ENCODE results near the gene MATK. TPM values are rescaled to one million over a fixed set of nuclear protein-coding genes. Genes with fewer than 3 reads are reported as not detected.

MATK gene
- total and polyA plus RNA-seq, 4 donors: 0.78 to 7.0 (median 1.8) TPM

DNA sequence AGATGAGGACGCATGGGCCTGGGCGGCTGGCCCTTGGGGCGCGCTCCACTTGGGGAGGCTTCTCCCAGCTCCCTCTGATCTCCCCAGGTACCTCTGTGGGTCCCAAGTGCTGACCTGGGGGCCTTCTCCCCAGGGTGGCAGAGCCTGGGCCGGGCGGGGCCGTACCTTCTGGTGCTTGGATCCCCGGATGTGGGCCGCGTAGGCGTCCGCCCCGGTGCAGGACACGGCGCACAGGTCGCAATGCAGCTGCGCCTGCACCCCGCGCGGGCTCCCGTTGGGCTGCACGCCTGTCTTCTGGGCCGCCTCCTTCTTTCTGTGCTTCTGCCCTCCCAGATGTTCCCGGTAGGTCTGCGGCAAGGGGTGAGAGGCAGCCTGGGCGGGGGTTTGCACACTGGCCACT lies 41.1 kb upstream of the MATK start:
- no peaks in the 10 kb centered on the region for H3K27me3 ChIP-seq (ENCODE audit: control insufficient read depth in 4 of 4, insufficient read depth in 4 of 4, low read length in 3 of 4)
- H3K4me3 ChIP-seq (ENCODE audit: low read depth in 1 of 3, low read length in 3 of 3): no peak overlapping the region
- H3K9me3 ChIP-seq (ENCODE audit: control insufficient read depth in 4 of 4, low read length in 3 of 4): no peaks in the 10 kb centered on the region
- H3K9ac ChIP-seq (ENCODE audit: low read depth in 1 of 2, low read length in 2 of 2): no peak overlapping the region
- TF ChIP-seq JUND (IDR thresholded peaks at IDR 0.05) (no peak), HNF4G (IDR thresholded peaks at IDR 0.05) (no peak), GABPA (IDR thresholded peaks at IDR 0.05 in 1 of 2, conservative IDR thresholded peaks at IDR 0.05 in 1 of 2) (no peak), RXRA (IDR thresholded peaks at IDR 0.05) (no peak), FOXA1 (IDR thresholded peaks at IDR 0.05) (no peak), YY1 (IDR thresholded peaks at IDR 0.05) (no peak)
- TF ChIP-seq, protein P1, sequence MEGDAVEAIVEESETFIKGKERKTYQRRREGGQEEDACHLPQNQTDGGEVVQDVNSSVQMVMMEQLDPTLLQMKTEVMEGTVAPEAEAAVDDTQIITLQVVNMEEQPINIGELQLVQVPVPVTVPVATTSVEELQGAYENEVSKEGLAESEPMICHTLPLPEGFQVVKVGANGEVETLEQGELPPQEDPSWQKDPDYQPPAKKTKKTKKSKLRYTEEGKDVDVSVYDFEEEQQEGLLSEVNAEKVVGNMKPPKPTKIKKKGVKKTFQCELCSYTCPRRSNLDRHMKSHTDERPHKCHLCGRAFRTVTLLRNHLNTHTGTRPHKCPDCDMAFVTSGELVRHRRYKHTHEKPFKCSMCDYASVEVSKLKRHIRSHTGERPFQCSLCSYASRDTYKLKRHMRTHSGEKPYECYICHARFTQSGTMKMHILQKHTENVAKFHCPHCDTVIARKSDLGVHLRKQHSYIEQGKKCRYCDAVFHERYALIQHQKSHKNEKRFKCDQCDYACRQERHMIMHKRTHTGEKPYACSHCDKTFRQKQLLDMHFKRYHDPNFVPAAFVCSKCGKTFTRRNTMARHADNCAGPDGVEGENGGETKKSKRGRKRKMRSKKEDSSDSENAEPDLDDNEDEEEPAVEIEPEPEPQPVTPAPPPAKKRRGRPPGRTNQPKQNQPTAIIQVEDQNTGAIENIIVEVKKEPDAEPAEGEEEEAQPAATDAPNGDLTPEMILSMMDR (IDR thresholded peaks at IDR 0.05; ENCODE audit: low read depth, low read length, missing input control): no peak
- H3K4me1 ChIP-seq (ENCODE audit: control insufficient read depth in 4 of 4, insufficient read depth in 4 of 4, low read length in 3 of 4): no peaks in the 10 kb centered on the region
- H3K36me3 ChIP-seq (ENCODE audit: control insufficient read depth in 4 of 4, insufficient read depth in 3 of 4, low read depth in 1 of 4, low read length in 3 of 4): no peaks in the 10 kb centered on the region
- DNase-seq (ENCODE audit: low spot score): no peak
- WGBS: 96% methylated on average over 26 of the region's 26 CpGs
- no peak overlapping the region for H3K27ac ChIP-seq (ENCODE audit: low read depth in 1 of 2, low read length in 2 of 2)

GRCh38 chr19:3826163-3826562 lies 40.0 kb upstream of the MATK start:
- H3K9me3 ChIP-seq (ENCODE audit: control insufficient read depth in 4 of 4, low read length in 3 of 4): no peaks in the 10 kb centered on the region
- peaks cover 0 to 3% (median 1%) of the 10 kb centered on the region in 4 donors for H3K4me1 ChIP-seq (ENCODE audit: control insufficient read depth in 4 of 4, insufficient read depth in 4 of 4, low read length in 3 of 4)
- WGBS: 67% methylated on average over 12 of the region's 12 CpGs
- no peak overlapping the region for H3K9ac ChIP-seq (ENCODE audit: low read depth in 1 of 2, low read length in 2 of 2)
- DNase-seq (ENCODE audit: low spot score): no peak
- H3K36me3 ChIP-seq (ENCODE audit: control insufficient read depth in 4 of 4, insufficient read depth in 3 of 4, low read depth in 1 of 4, low read length in 3 of 4): no peaks in the 10 kb centered on the region
- H3K27ac ChIP-seq (ENCODE audit: low read depth in 1 of 2, low read length in 2 of 2): no peak overlapping the region
- H3K4me3 ChIP-seq (ENCODE audit: low read depth in 1 of 3, low read length in 3 of 3): no peak overlapping the region
- TF ChIP-seq, protein P2, sequence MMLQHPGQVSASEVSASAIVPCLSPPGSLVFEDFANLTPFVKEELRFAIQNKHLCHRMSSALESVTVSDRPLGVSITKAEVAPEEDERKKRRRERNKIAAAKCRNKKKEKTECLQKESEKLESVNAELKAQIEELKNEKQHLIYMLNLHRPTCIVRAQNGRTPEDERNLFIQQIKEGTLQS (IDR thresholded peaks at IDR 0.05): no peak
- TF ChIP-seq TAF1 (conservative IDR thresholded peaks at IDR 0.05) (no peak), EGR1 (IDR thresholded peaks at IDR 0.05; ENCODE audit: low read depth in 2 of 2) (no peak), RAD21 (IDR thresholded peaks at IDR 0.05) (no peak), JUND (IDR thresholded peaks at IDR 0.05) (no peak), HNF4A (conservative IDR thresholded peaks at IDR 0.05) (no peak), GABPA (IDR thresholded peaks at IDR 0.05 in 1 of 2, conservative IDR thresholded peaks at IDR 0.05 in 1 of 2) (no peak), NR2F2 (IDR thresholded peaks at IDR 0.05) (no peak), FOXA1 (IDR thresholded peaks at IDR 0.05) (no peak), YY1 (IDR thresholded peaks at IDR 0.05) (no peak), HNF4G (IDR thresholded peaks at IDR 0.05) (no peak)
- no peaks in the 10 kb centered on the region for H3K27me3 ChIP-seq (ENCODE audit: control insufficient read depth in 4 of 4, insufficient read depth in 4 of 4, low read length in 3 of 4)

- Histone ChIP-seq H3K9ac (ENCODE audit: low read depth in 1 of 2, low read length in 2 of 2) (no peak overlapping the region), H3K27ac (ENCODE audit: low read depth in 1 of 2, low read length in 2 of 2) (no peak overlapping the region), H3K4me3 (ENCODE audit: low read depth in 1 of 3, low read length in 3 of 3) (no peak overlapping the region), H3K36me3 (ENCODE audit: control insufficient read depth in 4 of 4, insufficient read depth in 3 of 4, low read depth in 1 of 4, low read length in 3 of 4) (no peaks in the 10 kb centered on the region), H3K9me3 (ENCODE audit: control insufficient read depth in 4 of 4, low read length in 3 of 4) (no peaks in the 10 kb centered on the region), H3K4me1 (ENCODE audit: control insufficient read depth in 4 of 4, insufficient read depth in 4 of 4, low read length in 3 of 4) (peaks cover 0 to 3% (median 1%) of the 10 kb centered on the region in 4 donors), H3K27me3 (ENCODE audit: control insufficient read depth in 4 of 4, insufficient read depth in 4 of 4, low read length in 3 of 4) (no peaks in the 10 kb centered on the region)
- TF ChIP-seq GABPA (IDR thresholded peaks at IDR 0.05 in 1 of 2, conservative IDR thresholded peaks at IDR 0.05 in 1 of 2): no peak
- TF ChIP-seq EGR1 (IDR thresholded peaks at IDR 0.05; ENCODE audit: low read depth in 2 of 2): no peak
- no peak for TF ChIP-seq SP1 (IDR thresholded peaks at IDR 0.05)
- TF ChIP-seq, protein P3, sequence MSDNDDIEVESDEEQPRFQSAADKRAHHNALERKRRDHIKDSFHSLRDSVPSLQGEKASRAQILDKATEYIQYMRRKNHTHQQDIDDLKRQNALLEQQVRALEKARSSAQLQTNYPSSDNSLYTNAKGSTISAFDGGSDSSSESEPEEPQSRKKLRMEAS (IDR thresholded peaks at IDR 0.05): no peak
- TF ChIP-seq NR2F2 (IDR thresholded peaks at IDR 0.05): no peak
- TF ChIP-seq, protein P4, sequence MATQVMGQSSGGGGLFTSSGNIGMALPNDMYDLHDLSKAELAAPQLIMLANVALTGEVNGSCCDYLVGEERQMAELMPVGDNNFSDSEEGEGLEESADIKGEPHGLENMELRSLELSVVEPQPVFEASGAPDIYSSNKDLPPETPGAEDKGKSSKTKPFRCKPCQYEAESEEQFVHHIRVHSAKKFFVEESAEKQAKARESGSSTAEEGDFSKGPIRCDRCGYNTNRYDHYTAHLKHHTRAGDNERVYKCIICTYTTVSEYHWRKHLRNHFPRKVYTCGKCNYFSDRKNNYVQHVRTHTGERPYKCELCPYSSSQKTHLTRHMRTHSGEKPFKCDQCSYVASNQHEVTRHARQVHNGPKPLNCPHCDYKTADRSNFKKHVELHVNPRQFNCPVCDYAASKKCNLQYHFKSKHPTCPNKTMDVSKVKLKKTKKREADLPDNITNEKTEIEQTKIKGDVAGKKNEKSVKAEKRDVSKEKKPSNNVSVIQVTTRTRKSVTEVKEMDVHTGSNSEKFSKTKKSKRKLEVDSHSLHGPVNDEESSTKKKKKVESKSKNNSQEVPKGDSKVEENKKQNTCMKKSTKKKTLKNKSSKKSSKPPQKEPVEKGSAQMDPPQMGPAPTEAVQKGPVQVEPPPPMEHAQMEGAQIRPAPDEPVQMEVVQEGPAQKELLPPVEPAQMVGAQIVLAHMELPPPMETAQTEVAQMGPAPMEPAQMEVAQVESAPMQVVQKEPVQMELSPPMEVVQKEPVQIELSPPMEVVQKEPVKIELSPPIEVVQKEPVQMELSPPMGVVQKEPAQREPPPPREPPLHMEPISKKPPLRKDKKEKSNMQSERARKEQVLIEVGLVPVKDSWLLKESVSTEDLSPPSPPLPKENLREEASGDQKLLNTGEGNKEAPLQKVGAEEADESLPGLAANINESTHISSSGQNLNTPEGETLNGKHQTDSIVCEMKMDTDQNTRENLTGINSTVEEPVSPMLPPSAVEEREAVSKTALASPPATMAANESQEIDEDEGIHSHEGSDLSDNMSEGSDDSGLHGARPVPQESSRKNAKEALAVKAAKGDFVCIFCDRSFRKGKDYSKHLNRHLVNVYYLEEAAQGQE (IDR thresholded peaks at IDR 0.05): no peak
- TF ChIP-seq, protein P2 (IDR thresholded peaks at IDR 0.05): no peak
- TF ChIP-seq YY1 (IDR thresholded peaks at IDR 0.05): no peak
- TF ChIP-seq JUND (IDR thresholded peaks at IDR 0.05): no peak
- no peak for TF ChIP-seq RAD21 (IDR thresholded peaks at IDR 0.05)
- DNase-seq (ENCODE audit: low spot score): no peak
- 73% methylated on average over 32 of the region's 32 CpGs for WGBS
Measured at GRCh38 chr19:3825286-3825956, 39.2 kb upstream of the MATK start.
